ENCODE results near the gene LACTB. TPM values are rescaled to one million over a fixed set of nuclear protein-coding genes. Genes with fewer than 3 reads are reported as not detected.
A peak's percentile ranks its signal among the peaks of the same experiment; 100 is the strongest.

LACTB gene
- total and polyA plus RNA-seq, 4 donors, result 13.2 to 25.3 (median 19.1) TPM

GRCh38 chr15:63156086-63156710 is 34.5 kb downstream of the LACTB start:
- WGBS, result 10% methylated on average over 10 of the region's 10 CpGs
- H3K36me3 ChIP-seq (ENCODE audit: control insufficient read depth in 4 of 4, insufficient read depth in 3 of 4, low read depth in 1 of 4, low read length in 3 of 4), result peaks cover 6 to 10% (median 7%) of the 10 kb centered on the region in 4 donors
- no peaks in the 10 kb centered on the region for H3K27me3 ChIP-seq (ENCODE audit: control insufficient read depth in 4 of 4, insufficient read depth in 4 of 4, low read length in 3 of 4)
- H3K4me1 ChIP-seq (ENCODE audit: control insufficient read depth in 4 of 4, insufficient read depth in 4 of 4, low read length in 3 of 4), result peaks cover 0 to 14% (median 2%) of the 10 kb centered on the region in 4 donors
- TF ChIP-seq FOXA2 (IDR thresholded peaks at IDR 0.05) (no peak), JUND (IDR thresholded peaks at IDR 0.05) (no peak), TAF1 (conservative IDR thresholded peaks at IDR 0.05) (no peak)
- no peak for DNase-seq (ENCODE audit: low spot score)
- peak overlapping the region; percentile 82 to 96 for H3K27ac ChIP-seq (ENCODE audit: low read depth in 1 of 2, low read length in 2 of 2)
- peak overlapping the region; percentile 74 to 90 (median 88) for H3K4me3 ChIP-seq (ENCODE audit: low read depth in 1 of 3, low read length in 3 of 3)
- H3K9me3 ChIP-seq (ENCODE audit: control insufficient read depth in 4 of 4, low read length in 3 of 4), result no peaks in the 10 kb centered on the region
- peak overlapping the region; percentile 75 to 95 for H3K9ac ChIP-seq (ENCODE audit: low read depth in 1 of 2, low read length in 2 of 2)

DNA sequence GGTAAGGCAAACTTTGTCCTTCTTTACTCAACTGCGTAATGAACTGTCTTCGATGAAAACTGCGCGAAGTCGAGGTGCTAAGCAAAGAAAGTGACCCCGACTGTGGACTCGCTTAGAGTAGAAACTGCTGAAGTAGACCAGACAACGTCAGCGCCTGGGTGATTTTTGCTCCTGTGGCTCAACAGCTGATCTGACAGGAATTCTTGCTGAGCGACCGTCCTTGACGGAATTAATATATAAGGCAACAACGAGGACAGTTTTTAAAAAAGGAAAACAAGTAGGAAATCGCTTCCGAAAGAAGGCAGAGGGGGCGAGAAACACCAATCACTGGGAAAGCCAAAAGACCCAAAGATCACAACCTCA is 35.1 kb downstream of the LACTB start:
- Histone ChIP-seq H3K27ac (ENCODE audit: low read depth in 1 of 2, low read length in 2 of 2) (peak overlapping the region; percentile 82 to 96), H3K4me1 (ENCODE audit: control insufficient read depth in 4 of 4, insufficient read depth in 4 of 4, low read length in 3 of 4) (peaks cover 0 to 14% (median 2%) of the 10 kb centered on the region in 4 donors), H3K9ac (ENCODE audit: low read depth in 1 of 2, low read length in 2 of 2) (peak overlapping the region; percentile 75 to 95), H3K36me3 (ENCODE audit: control insufficient read depth in 4 of 4, insufficient read depth in 3 of 4, low read depth in 1 of 4, low read length in 3 of 4) (peaks cover 3 to 7% (median 5%) of the 10 kb centered on the region in 4 donors), H3K9me3 (ENCODE audit: control insufficient read depth in 4 of 4, low read length in 3 of 4) (no peaks in the 10 kb centered on the region), H3K27me3 (ENCODE audit: control insufficient read depth in 4 of 4, insufficient read depth in 4 of 4, low read length in 3 of 4) (no peaks in the 10 kb centered on the region), H3K4me3 (ENCODE audit: low read depth in 1 of 3, low read length in 3 of 3) (peak overlapping the region; percentile 74 to 90 (median 88))
- TF ChIP-seq NR2F2 (IDR thresholded peaks at IDR 0.05) (no peak), HNF4A (conservative IDR thresholded peaks at IDR 0.05) (peak; percentile 23 to 26)
- under 1% methylated on average over 16 of the region's 16 CpGs for WGBS
- DNase-seq (ENCODE audit: low spot score), result peak; percentile 54

GRCh38 chr15:63157118-63157843 is 35.6 kb downstream of the LACTB start, which contains the start of gene RPS27L:
RPS27L (minus strand) TSS chr15:63157477; CDS start chr15:63157405, 72 bp downstream.
- under 1% methylated on average over 60 of the region's 60 CpGs for WGBS

More at GRCh38 chr15:63157118-63157843, 35.6 kb downstream of the LACTB start, which contains the start of gene RPS27L:
- Histone ChIP-seq H3K27ac (ENCODE audit: low read depth in 1 of 2, low read length in 2 of 2) (peak within 1 kb of the TSS; percentile 82 to 96), H3K9ac (ENCODE audit: low read depth in 1 of 2, low read length in 2 of 2) (peak within 1 kb of the TSS; percentile 75 to 95), H3K27me3 (ENCODE audit: control insufficient read depth in 4 of 4, insufficient read depth in 4 of 4, low read length in 3 of 4) (no peaks in the 10 kb centered on the region), H3K36me3 (ENCODE audit: control insufficient read depth in 4 of 4, insufficient read depth in 3 of 4, low read depth in 1 of 4, low read length in 3 of 4) (peaks cover 3 to 7% (median 5%) of the 10 kb centered on the region in 4 donors), H3K9me3 (ENCODE audit: control insufficient read depth in 4 of 4, low read length in 3 of 4) (no peaks in the 10 kb centered on the region), H3K4me1 (ENCODE audit: control insufficient read depth in 4 of 4, insufficient read depth in 4 of 4, low read length in 3 of 4) (peaks cover 0 to 14% (median 2%) of the 10 kb centered on the region in 4 donors), H3K4me3 (ENCODE audit: low read depth in 1 of 3, low read length in 3 of 3) (peak within 1 kb of the TSS; percentile 74 to 90 (median 88))
- DNase-seq (ENCODE audit: low spot score), result peak; percentile 90
- peak in 1 of 2 donors; percentile 31 for TF ChIP-seq HNF4A (conservative IDR thresholded peaks at IDR 0.05)
- TF ChIP-seq, protein P1, sequence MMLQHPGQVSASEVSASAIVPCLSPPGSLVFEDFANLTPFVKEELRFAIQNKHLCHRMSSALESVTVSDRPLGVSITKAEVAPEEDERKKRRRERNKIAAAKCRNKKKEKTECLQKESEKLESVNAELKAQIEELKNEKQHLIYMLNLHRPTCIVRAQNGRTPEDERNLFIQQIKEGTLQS (IDR thresholded peaks at IDR 0.05), result no peak
- peak; percentile 35 for TF ChIP-seq YY1 (IDR thresholded peaks at IDR 0.05)
- TF ChIP-seq, protein P2, sequence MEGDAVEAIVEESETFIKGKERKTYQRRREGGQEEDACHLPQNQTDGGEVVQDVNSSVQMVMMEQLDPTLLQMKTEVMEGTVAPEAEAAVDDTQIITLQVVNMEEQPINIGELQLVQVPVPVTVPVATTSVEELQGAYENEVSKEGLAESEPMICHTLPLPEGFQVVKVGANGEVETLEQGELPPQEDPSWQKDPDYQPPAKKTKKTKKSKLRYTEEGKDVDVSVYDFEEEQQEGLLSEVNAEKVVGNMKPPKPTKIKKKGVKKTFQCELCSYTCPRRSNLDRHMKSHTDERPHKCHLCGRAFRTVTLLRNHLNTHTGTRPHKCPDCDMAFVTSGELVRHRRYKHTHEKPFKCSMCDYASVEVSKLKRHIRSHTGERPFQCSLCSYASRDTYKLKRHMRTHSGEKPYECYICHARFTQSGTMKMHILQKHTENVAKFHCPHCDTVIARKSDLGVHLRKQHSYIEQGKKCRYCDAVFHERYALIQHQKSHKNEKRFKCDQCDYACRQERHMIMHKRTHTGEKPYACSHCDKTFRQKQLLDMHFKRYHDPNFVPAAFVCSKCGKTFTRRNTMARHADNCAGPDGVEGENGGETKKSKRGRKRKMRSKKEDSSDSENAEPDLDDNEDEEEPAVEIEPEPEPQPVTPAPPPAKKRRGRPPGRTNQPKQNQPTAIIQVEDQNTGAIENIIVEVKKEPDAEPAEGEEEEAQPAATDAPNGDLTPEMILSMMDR (IDR thresholded peaks at IDR 0.05; ENCODE audit: low read depth, low read length, missing input control), result no peak
- TF ChIP-seq GABPA (IDR thresholded peaks at IDR 0.05 in 1 of 2, conservative IDR thresholded peaks at IDR 0.05 in 1 of 2), result peak in 1 of 2 donors; percentile 66
- TF ChIP-seq REST (IDR thresholded peaks at IDR 0.05), result peak; percentile 85
- TF ChIP-seq FOXA1 (IDR thresholded peaks at IDR 0.05), result no peak
- TF ChIP-seq ZBTB33 (IDR thresholded peaks at IDR 0.05), result no peak
- no peak for TF ChIP-seq FOXA2 (IDR thresholded peaks at IDR 0.05)
- TF ChIP-seq TAF1 (conservative IDR thresholded peaks at IDR 0.05), result peak; percentile 93
- no peak for TF ChIP-seq EGR1 (IDR thresholded peaks at IDR 0.05; ENCODE audit: low read depth in 2 of 2)
- TF ChIP-seq JUND (IDR thresholded peaks at IDR 0.05), result no peak
- TF ChIP-seq RXRA (IDR thresholded peaks at IDR 0.05), result no peak
- no peak for TF ChIP-seq HNF4G (IDR thresholded peaks at IDR 0.05)
- no peak for TF ChIP-seq NR2F2 (IDR thresholded peaks at IDR 0.05)
- peak; percentile 27 to 65 for TF ChIP-seq RAD21 (IDR thresholded peaks at IDR 0.05)
- TF ChIP-seq SP1 (IDR thresholded peaks at IDR 0.05), result peak; percentile 26
- TF ChIP-seq MAX (IDR thresholded peaks at IDR 0.05), result peak; percentile 15
